Common myeloid progenitor, CD34-positive (primary cell): ENCODE results near the gene ZSCAN21.
A peak's percentile ranks its signal among the peaks of the same experiment; 100 is the strongest.
"Not testable (repeated sequence)": the region's sequence is repeated elsewhere in the genome, so short reads cannot be mapped to it uniquely, and the experiment has no call there.

Experiments
- CTCF ChIA-PET: fragments of 350-600 bp; sonication (Branson Sonifier 250); formaldehyde crosslinking; loops from one replicate; lab custom pipeline; 2021; ENCODE audit warnings: antibody characterized with exemption; lab: Charles Lee
- POLR2A ChIA-PET: fragments of 350-600 bp; sonication (Branson Sonifier 250); formaldehyde crosslinking; loops from one replicate; lab custom pipeline; 2021; ENCODE audit warnings: antibody characterized with exemption; lab: Charles Lee
- DNase-seq, 3 donors: peaks; one replicate each; pipeline versions ENCODE4 v3.0.0 to v3.0.0-alpha.2; 2013
- H3K27ac ChIP-seq, 2 experiments: 1 replicate in 1 of 2; 2 replicates in 1 of 2; pipeline ENCODE4 v1.7.0; 2013; ENCODE audit warnings: inconsistent platforms in 2 of 2, low read length in 2 of 2, mild to moderate bottlenecking in 2 of 2, low read depth in 1 of 2, moderate library complexity in 1 of 2; ENCODE audit not compliant: severe bottlenecking in 2 of 2, insufficient read depth in 1 of 2, poor library complexity in 1 of 2
- H3K27me3 ChIP-seq, 5 experiments: replicated peaks in 2 of 5; 1 replicate in 3 of 5; 2 replicates in 2 of 5; pipeline versions ENCODE4 v1.6.1 to v1.7.0; 2013; ENCODE audit warnings: low read length in 4 of 5, mild to moderate bottlenecking in 2 of 5, moderate library complexity in 2 of 5, inconsistent platforms in 1 of 5; ENCODE audit not compliant: insufficient read depth in 5 of 5, control insufficient read depth in 4 of 5
- H3K36me3 ChIP-seq, 4 experiments: 1 replicate in 2 of 4; 2 replicates in 2 of 4; pipeline versions ENCODE4 v1.6.1 to v1.7.0; 2013; ENCODE audit warnings: low read length in 3 of 4, control low read depth in 1 of 4, mild to moderate bottlenecking in 1 of 4; ENCODE audit not compliant: control insufficient read depth in 4 of 4, insufficient read depth in 4 of 4
- H3K4me1 ChIP-seq, 4 experiments: 1 replicate in 3 of 4; 2 replicates in 1 of 4; pipeline versions ENCODE4 v1.6.1 to v1.7.1; 2013; ENCODE audit warnings: low read length in 3 of 4, mild to moderate bottlenecking in 3 of 4, control low read depth in 1 of 4, inconsistent platforms in 1 of 4, moderate library complexity in 1 of 4; ENCODE audit not compliant: control insufficient read depth in 4 of 4, insufficient read depth in 4 of 4; ENCODE audit errors: control extremely low read depth in 1 of 4
- H3K4me3 ChIP-seq, 7 experiments: 1 replicate in 4 of 7; 2 replicates in 3 of 7; pipeline versions ENCODE4 v1.5.1 to v1.7.0; 2013; ENCODE audit warnings: mild to moderate bottlenecking in 7 of 7, low read length in 6 of 7, moderate library complexity in 6 of 7, inconsistent platforms in 2 of 7, low read depth in 2 of 7, control low read depth in 1 of 7; ENCODE audit not compliant: insufficient read depth in 4 of 7, control insufficient read depth in 1 of 7; ENCODE audit errors: extremely low read depth in 1 of 7
- H3K9me3 ChIP-seq, 5 experiments: 1 replicate in 4 of 5; 2 replicates in 1 of 5; pipeline versions ENCODE4 v1.6.1 to v1.7.1; 2013; ENCODE audit warnings: low read length in 4 of 5, mild to moderate bottlenecking in 2 of 5, inconsistent platforms in 1 of 5, low read depth in 1 of 5, moderate library complexity in 1 of 5; ENCODE audit not compliant: control insufficient read depth in 4 of 5, insufficient read depth in 2 of 5; ENCODE audit errors: control extremely low read depth in 1 of 5
- WGBS: methylation state at CpG from one replicate; pipeline ENCODE4 v1.1.5; 2013; ENCODE audit not compliant: insufficient coverage; 5-methylcytosine and 5-hydroxymethylcytosine counted together

The ZSCAN21 gene

DNA sequence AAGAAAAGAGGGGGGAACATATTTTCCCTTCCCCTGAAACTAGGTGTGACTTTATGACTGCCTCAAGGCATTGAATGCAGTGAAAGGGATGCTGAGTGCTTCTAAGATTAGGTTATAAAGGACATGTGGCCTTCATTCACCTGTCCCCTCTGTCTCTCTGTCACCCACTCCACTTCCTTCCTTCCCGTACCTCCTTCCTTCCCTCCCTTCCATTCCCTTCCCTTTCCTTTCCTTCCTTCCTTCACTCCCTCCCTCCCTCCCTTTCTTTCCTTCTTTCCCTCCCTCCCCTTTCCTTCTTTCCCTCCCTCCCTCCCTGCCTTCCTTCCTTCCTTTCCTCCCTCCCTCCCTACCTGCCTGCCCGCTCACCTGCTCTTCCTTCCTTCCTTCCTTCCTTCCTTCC is 38.7 kb upstream of the ZSCAN21 start:
- no peak overlapping the region for H3K27ac ChIP-seq
- no peaks in the 10 kb centered on the region for H3K36me3 ChIP-seq
- peaks cover 0 to 25% (median 7%) of the 10 kb centered on the region in 4 experiments for H3K4me1 ChIP-seq
- no peak overlapping the region for H3K4me3 ChIP-seq
- 100% methylated on average over 1 of the region's 2 CpGs for WGBS
- ChIA-PET CTCF (interaction anchor here (0.6 to 1.2 kb wide), 4 partner anchors 9 to 486 kb away, joined by 3 to 4 read pairs (median 4); no protein-coding TSS in a partner anchor), POLR2A (no interaction called here)
- no peaks in the 10 kb centered on the region for H3K9me3 ChIP-seq
- no peaks in the 10 kb centered on the region for H3K27me3 ChIP-seq
- DNase-seq, result no peak

DNA sequence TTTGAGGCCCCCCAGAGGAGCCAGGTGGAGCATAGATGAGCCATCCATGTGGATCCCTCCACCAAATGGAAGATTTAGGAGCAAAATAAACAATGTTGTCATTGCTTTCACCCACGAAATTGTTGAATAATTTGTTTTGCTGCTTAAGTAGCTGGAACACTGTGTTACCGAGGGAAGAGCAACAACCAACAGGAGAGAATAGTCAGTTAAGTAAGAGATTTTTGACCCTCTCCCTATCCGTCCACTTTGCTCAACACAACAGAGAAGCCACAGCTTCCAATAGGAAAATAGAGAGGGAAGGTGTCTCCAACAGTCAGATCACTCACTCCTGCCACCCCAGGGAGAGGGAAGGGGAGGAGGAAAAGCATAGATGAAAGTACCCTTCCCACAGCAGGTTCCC is 38.1 kb upstream of the ZSCAN21 start:
- Histone ChIP-seq H3K4me1 (peaks cover 0 to 31% (median 11%) of the 10 kb centered on the region in 4 experiments), H3K9me3 (no peaks in the 10 kb centered on the region), H3K4me3 (no peak overlapping the region), H3K27me3 (no peaks in the 10 kb centered on the region), H3K27ac (no peak overlapping the region), H3K36me3 (no peaks in the 10 kb centered on the region)
- POLR2A ChIA-PET, result no interaction called here
- no peak for DNase-seq
- CTCF ChIA-PET, result interaction anchor here (1.2 to 1.6 kb wide), 2 partner anchors 8 to 24 kb away, joined by 3 to 4 read pairs; no protein-coding TSS in a partner anchor
- WGBS, result 67% methylated on average over 1 of the region's 3 CpGs

DNA sequence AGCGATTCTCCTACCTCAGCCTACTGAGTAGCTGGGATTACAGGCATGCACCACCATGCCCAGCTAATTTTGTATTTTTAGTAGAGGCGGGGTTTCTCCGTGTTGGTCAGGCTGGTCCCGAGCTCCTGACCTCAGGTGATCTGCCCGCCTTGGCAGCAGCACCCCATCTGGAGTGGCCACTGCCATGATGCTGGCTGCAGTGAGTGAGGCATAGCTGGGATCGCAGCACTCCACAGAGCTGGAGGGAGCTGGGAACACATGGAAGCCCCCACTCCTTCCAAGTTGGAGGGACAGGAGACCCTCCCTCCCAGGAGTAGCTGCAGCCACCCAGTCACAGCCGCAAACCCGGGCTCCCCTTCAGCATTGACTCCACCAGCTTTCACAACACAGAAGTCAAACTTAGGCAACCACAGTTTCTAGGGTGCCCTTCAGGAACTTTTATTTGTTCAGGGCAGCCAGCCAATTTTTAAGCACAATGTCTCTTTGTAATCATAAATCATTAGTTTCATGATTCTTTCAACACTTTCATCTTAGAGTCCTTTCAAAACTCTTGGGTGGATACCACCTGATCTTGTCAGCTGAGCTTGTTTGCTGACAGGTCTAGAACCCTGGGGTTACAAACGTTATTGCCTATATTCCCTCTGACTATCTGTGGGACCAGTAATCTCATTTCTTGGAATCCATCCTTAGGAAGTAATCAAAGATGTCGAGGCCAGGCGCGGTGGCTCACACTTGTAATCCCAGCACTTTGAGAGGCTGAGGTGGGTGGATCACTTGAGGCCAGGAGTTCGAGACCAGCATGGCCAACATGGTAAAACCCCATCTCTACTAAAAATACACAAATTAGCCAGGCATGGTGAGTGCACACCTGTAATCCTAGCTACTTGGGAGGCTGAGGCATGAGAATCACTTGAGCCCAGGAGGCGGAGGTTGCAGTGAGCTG is 36.9 kb upstream of the ZSCAN21 start:
- ChIA-PET POLR2A (interaction anchor here (1.6 kb wide), 1 partner anchor 9 kb away, joined by 5 read pairs; no protein-coding TSS in a partner anchor), CTCF (interaction anchor here (0.8 to 6.4 kb wide), 8 partner anchors 9 to 38 kb away, joined by 3 to 46 read pairs (median 4); no protein-coding TSS in a partner anchor)
- 55% methylated on average over 9 of the region's 14 CpGs for WGBS
- not testable (repeated sequence) for H3K4me3 ChIP-seq, H3K27ac ChIP-seq, H3K9me3 ChIP-seq, H3K27me3 ChIP-seq, H3K36me3 ChIP-seq
- DNase-seq, result peak in 2 of 3 donors; percentile 69 to 78
- peaks cover 4 to 34% (median 18%) of the 10 kb centered on the region in 4 experiments for H3K4me1 ChIP-seq

DNA sequence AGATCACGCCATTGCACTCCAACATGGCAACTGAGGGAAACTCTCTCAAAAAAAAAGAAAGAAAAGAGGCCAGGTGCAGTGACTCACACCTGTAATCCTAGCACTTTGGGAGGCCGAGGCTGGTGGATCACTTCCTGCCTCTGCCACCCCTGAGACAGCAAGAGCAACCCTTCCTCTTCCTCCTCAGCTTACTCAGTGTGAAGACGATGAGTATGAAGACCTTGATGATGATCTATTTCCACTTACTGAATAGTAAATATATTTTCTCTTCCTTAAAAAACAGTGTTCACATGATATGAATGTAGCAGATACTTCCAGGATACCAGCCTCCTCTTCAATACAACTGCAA is 36.3 kb upstream of the ZSCAN21 start:
- Histone ChIP-seq H3K4me1 (peaks cover 4 to 38% (median 19%) of the 10 kb centered on the region in 4 experiments), H3K36me3 (no peaks in the 10 kb centered on the region), H3K27ac (no peak overlapping the region), H3K9me3 (no peaks in the 10 kb centered on the region), H3K4me3 (no peak overlapping the region), H3K27me3 (no peaks in the 10 kb centered on the region)
- DNase-seq, result no peak
- POLR2A ChIA-PET, result interaction anchor here (1.6 kb wide), 1 partner anchor 10 kb away, joined by 5 read pairs; no protein-coding TSS in a partner anchor
- CTCF ChIA-PET, result interaction anchor here (0.8 to 6.4 kb wide), 8 partner anchors 10 to 39 kb away, joined by 3 to 46 read pairs (median 4); no protein-coding TSS in a partner anchor
- 100% methylated on average over 1 of the region's 3 CpGs for WGBS

DNA sequence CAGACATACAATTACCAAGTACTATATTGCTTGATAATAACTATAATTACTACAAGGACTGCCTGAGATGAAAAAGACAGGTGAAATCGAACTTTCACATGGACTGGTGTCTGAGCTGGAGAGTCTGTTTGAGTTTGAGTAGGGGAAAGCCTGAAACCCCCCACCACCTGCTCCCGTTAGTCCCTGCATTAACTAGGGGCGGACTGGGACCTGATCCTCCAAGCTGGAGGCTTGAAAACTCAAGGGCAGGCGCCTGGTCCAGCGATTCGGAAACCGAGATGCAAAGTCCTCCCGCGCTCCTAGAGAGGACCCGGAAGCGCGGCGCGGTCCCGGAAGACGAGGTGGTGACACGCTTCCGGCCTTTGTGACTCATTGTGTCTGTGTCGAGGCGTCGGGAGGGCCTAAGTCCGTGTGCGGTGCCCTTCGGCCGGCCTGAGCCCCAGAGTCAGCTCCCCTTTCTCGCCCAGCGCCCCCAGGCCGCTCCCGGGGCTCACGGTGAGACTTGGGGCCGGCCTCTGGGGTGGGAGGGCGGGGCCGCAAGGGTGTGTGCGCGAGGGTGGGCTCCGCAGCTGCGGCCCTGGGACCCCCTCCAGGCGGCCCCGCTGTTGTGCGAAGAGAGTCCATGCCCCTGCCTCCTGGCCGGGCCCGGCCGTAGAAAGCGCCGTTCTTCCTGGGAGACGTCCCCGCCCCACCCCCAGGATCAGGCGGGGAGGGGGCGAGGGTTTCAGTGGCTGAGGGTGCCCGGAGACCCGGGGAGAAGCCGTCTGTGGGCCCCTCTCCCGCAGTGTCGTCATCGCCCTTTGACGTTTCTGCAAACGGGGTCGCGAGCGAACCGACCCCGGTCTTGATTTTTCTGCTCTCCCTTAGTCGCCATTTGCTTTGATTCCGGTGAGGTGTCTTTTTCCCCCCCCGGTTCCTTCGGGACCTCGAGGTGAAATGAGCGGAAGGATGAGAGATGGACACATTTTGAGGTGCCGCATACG is 34.1 kb upstream of the ZSCAN21 start, which contains the start of gene ZKSCAN1:
TSS of gene ZKSCAN1 (plus strand) at position 365 of the 983 bp plus-strand sequence. CDS start 7,911 bp downstream, outside the sequence.
- Histone ChIP-seq H3K27ac (peak within 1 kb of the TSS; percentile 98 to 99), H3K36me3 (peaks cover 3 to 14% (median 5%) of the 10 kb centered on the region in 4 experiments), H3K4me3 (peak within 1 kb of the TSS; percentile 68 to 97 (median 93)), H3K27me3 (no peaks in the 10 kb centered on the region), H3K4me1 (peaks cover 4 to 42% (median 20%) of the 10 kb centered on the region in 4 experiments), H3K9me3 (no peaks in the 10 kb centered on the region)
- ChIA-PET POLR2A (interaction anchor here (0.7 to 2.4 kb wide), 8 partner anchors 12 to 46 kb away, joined by 3 to 14 read pairs (median 4); partner anchors contain the start of gene ZSCAN21), CTCF (interaction anchor here (0.7 to 6.4 kb wide), 19 partner anchors 10 to 102 kb away, joined by 3 to 46 read pairs (median 4); no protein-coding TSS in a partner anchor)
- peak; percentile 94 to 97 (median 97) for DNase-seq
- WGBS, result 0% methylated on average over 54 of the region's 70 CpGs

DNA sequence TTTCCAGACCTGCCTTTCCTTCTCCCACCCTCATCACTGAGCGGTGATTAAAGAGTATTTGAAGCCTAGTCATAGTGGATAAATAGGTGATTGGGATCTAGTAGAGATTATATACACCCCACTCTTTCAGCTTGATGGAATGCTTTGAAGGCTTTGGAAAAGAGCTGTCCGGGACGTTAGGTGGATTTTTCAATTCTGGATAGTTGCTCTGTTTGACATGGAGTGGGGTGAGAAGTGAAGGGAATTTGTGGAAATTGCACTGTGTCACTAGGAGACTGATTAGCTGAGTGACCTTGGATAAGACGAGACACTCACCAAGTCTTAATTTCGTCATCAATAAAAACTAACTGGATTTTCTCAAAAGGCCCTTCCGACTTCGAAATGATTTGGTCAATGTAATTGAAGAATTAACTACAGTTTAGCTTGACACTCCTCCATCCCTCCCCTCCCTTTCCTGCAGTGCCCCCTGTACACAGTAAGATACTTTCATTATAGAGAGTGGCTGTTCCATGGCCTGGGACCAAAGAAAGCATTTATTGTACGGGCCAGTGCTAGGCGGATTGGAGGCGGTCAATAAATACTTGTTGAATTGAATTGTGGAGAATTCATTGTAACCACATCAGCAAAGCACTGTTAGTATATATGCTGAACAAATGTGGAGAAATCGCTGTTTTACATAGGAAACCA is 33.2 kb upstream of the ZSCAN21 start:
- H3K4me3 ChIP-seq, result peak overlapping the region; percentile 68 to 97 (median 93)
- H3K36me3 ChIP-seq, result peaks cover 3 to 14% (median 5%) of the 10 kb centered on the region in 4 experiments
- H3K9me3 ChIP-seq, result no peaks in the 10 kb centered on the region
- DNase-seq, result peak in 1 of 3 donors; percentile 36
- no peaks in the 10 kb centered on the region for H3K27me3 ChIP-seq
- ChIA-PET CTCF (interaction anchor here (0.7 to 6.4 kb wide), 15 partner anchors 13 to 103 kb away, joined by 3 to 46 read pairs (median 4); no protein-coding TSS in a partner anchor), POLR2A (interaction anchor here (0.9 to 2.4 kb wide), 5 partner anchors 13 to 98 kb away, joined by 3 to 14 read pairs (median 5); partner anchors contain the start of gene ZSCAN21)
- peak overlapping the region; percentile 98 to 99 for H3K27ac ChIP-seq
- 0% methylated on average over 1 of the region's 11 CpGs for WGBS
- H3K4me1 ChIP-seq, result peaks cover 4 to 44% (median 22%) of the 10 kb centered on the region in 4 experiments
